Nucleus accumbens (tissue), 56 donors: ENCODE measurements around the gene OARD1.

Source experiments
- DNase-seq, 56 donors: peaks; one replicate each; lab custom pipeline; 2025; lab: John Stamatoyannopoulos, UW

OARD1 gene

GRCh38 chr6:41075651-41076626 lies 3.8 kb upstream of the OARD1 start:
- no peak for DNase-seq

- no peak for DNase-seq
Observed at GRCh38 chr6:41074692-41075436, 2.7 kb upstream of the OARD1 start.

GRCh38 chr6:41073968-41074691 lies 2.0 kb upstream of the OARD1 start:
- peak in 1 of 56 donors; percentile 34 for DNase-seq

- peak in 52 of 56 donors; percentile 17 to 80 (median 57) for DNase-seq
Observed at GRCh38 chr6:41073203-41073967, 1.2 kb upstream of the OARD1 start.

- DNase-seq: peak in 46 of 56 donors; percentile 97 to 100 (median 100)
Observed at GRCh38 chr6:41072836-41073202, 663 bp upstream of the OARD1 start, which contains the start of gene NFYA. Gene NFYA, plus strand, starts transcription at chr6:41072974. Its CDS starts 6,116 bp downstream, at chr6:41079090.

- peak in 1 of 56 donors; percentile 78 for DNase-seq
Observed at GRCh38 chr6:41071501-41071922, 644 bp downstream of the OARD1 start.

- peak in 43 of 56 donors; percentile 4 to 84 (median 31) for DNase-seq
Observed at GRCh38 chr6:41066867-41067304, 5.3 kb downstream of the OARD1 start.

- no peak for DNase-seq
Observed at GRCh38 chr6:41065550-41066026, 6.6 kb downstream of the OARD1 start.

GRCh38 chr6:41064841-41065240 lies 7.3 kb downstream of the OARD1 start:
- DNase-seq: no peak

- no peak for DNase-seq
Observed at GRCh38 chr6:41063884-41064285, 8.3 kb downstream of the OARD1 start.

GRCh38 chr6:41062056-41062455 lies 10.1 kb downstream of the OARD1 start:
- no peak for DNase-seq

- DNase-seq: no peak
Observed at GRCh38 chr6:41061196-41061726, 10.9 kb downstream of the OARD1 start.

- no peak for DNase-seq
Observed at GRCh38 chr6:41059556-41059955, 12.6 kb downstream of the OARD1 start.

- no peak for DNase-seq
Observed at GRCh38 chr6:41058783-41059181, 13.4 kb downstream of the OARD1 start.

- DNase-seq: no peak
Observed at GRCh38 chr6:41056768-41057490, 15.2 kb downstream of the OARD1 start.

- no peak for DNase-seq
Observed at GRCh38 chr6:41055149-41055548, 17.0 kb downstream of the OARD1 start.

GRCh38 chr6:41054511-41054910 lies 17.6 kb downstream of the OARD1 start:
- no peak for DNase-seq

- DNase-seq: no peak
Observed at GRCh38 chr6:41053041-41053440, 19.1 kb downstream of the OARD1 start, which contains the start of gene APOBEC2. Gene APOBEC2, plus strand, starts transcription at chr6:41053202. Its CDS starts 146 bp downstream, at chr6:41053348.

- DNase-seq: no peak
Observed at GRCh38 chr6:41051873-41052272, 20.3 kb downstream of the OARD1 start.
